Activated naive CD8-positive, alpha-beta T cell treated with anti-CD3 and anti-CD28 coated beads, Interleukin-2, amount 50 U/mL, for 24 hours (primary cell): ENCODE data around the gene AGPAT4.

Experiments used
- ATAC-seq: fragments of 150-1000 bp; cut with Tn5 transposase; one replicate; pipeline ENCODE4 v1.10.0; 2021
- DNase-seq: peaks from one replicate; pipeline ENCODE4 v3.0.0; 2021
- H3K27ac Mint-ChIP-seq: one replicate; pipeline ENCODE4 v1.8.0; 2021; ENCODE audit warnings: mild to moderate bottlenecking, mixed read lengths
- H3K27me3 Mint-ChIP-seq: one replicate; pipeline ENCODE4 v1.8.0; 2021; ENCODE audit warnings: mixed read lengths
- H3K36me3 Mint-ChIP-seq: one replicate; pipeline ENCODE4 v1.8.0; 2021; ENCODE audit warnings: low read depth, mixed read lengths
- H3K4me1 Mint-ChIP-seq: one replicate; pipeline ENCODE4 v1.8.0; 2021; ENCODE audit warnings: mixed read lengths
- H3K4me3 Mint-ChIP-seq: one replicate; pipeline ENCODE4 v1.8.0; 2021; ENCODE audit warnings: mild to moderate bottlenecking, moderate library complexity, mixed read lengths
- H3K9me3 Mint-ChIP-seq: one replicate; pipeline ENCODE4 v1.8.0; 2021; ENCODE audit warnings: mixed read lengths

The AGPAT4 gene

GRCh38 chr6:161219680-161220079, 54.2 kb downstream of the AGPAT4 start:
- DNase-seq (no peak), ATAC-seq (no peak)
- Mint-ChIP-seq H3K36me3 (peaks cover 14% of the 10 kb centered on the region), H3K9me3 (peaks cover 15% of the 10 kb centered on the region), H3K27ac (no peak overlapping the region), H3K4me1 (peaks cover 2% of the 10 kb centered on the region), H3K4me3 (no peak overlapping the region), H3K27me3 (no peaks in the 10 kb centered on the region)

- H3K27ac Mint-ChIP-seq: no peak overlapping the region
- H3K27me3 Mint-ChIP-seq: no peaks in the 10 kb centered on the region
- H3K4me1 Mint-ChIP-seq: no peaks in the 10 kb centered on the region
- H3K36me3 Mint-ChIP-seq: peaks cover 19% of the 10 kb centered on the region
- no peak overlapping the region for H3K4me3 Mint-ChIP-seq
- no peak for DNase-seq
- no peak for ATAC-seq
- peaks cover 18% of the 10 kb centered on the region for H3K9me3 Mint-ChIP-seq
Observed at GRCh38 chr6:161218222-161218621, 55.6 kb downstream of the AGPAT4 start.

DNA sequence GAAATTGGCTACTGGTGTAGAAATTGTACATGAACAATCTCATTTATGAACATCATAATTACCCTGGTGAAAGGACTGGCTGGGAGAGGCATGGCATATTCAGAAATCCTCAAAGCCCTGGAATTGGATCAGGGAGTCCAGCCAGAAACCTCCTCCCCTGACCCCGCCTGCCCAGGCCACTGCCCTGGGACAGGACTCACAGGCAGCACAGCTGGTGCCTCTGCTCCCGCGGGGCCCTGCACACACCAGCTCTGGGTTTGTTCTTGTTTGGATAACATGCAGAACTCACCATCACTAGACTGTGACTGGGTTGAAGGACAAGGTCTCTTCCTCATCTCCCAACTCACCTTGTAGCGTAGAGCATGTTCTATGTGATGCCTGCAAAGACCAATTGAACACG, 56.2 kb downstream of the AGPAT4 start:
- peaks cover 19% of the 10 kb centered on the region for H3K9me3 Mint-ChIP-seq
- H3K36me3 Mint-ChIP-seq: peaks cover 19% of the 10 kb centered on the region
- ATAC-seq (no peak), DNase-seq (no peak)
- H3K27me3 Mint-ChIP-seq: no peaks in the 10 kb centered on the region
- no peak overlapping the region for H3K4me3 Mint-ChIP-seq
- H3K27ac Mint-ChIP-seq: no peak overlapping the region
- no peaks in the 10 kb centered on the region for H3K4me1 Mint-ChIP-seq

DNA sequence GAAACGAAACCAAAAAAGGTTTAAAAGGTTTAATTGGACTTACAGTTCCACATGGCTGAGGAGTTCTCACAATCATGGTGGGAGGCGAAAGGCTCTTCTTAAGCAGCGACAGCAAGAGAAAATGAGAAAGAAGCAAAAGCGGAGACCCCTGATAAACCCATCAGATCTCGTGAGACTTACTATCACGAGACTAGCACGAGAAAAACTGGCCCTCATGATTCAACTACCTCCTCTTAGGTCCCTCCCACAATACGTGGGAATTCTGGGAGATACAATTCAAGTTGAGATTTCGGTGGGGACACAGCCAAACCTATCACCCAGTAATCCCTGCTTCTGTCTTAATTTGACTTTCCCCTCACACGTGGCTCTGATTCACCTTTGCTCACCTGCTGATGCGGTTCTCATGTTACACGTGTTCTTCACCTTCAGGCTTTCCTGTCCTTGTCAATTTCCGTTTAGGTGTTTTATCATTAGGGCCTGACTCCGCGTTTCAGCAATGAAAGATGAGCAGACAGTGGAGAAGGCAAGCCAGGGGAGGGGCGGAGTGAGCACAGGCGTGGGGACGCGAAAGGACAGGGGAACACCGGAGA, 57.1 kb downstream of the AGPAT4 start:
- no peak for ATAC-seq
- no peak for DNase-seq
- Mint-ChIP-seq H3K9me3 (peaks cover 20% of the 10 kb centered on the region), H3K27me3 (no peaks in the 10 kb centered on the region), H3K36me3 (peaks cover 19% of the 10 kb centered on the region), H3K4me1 (no peaks in the 10 kb centered on the region), H3K27ac (no peak overlapping the region), H3K4me3 (no peak overlapping the region)

DNA sequence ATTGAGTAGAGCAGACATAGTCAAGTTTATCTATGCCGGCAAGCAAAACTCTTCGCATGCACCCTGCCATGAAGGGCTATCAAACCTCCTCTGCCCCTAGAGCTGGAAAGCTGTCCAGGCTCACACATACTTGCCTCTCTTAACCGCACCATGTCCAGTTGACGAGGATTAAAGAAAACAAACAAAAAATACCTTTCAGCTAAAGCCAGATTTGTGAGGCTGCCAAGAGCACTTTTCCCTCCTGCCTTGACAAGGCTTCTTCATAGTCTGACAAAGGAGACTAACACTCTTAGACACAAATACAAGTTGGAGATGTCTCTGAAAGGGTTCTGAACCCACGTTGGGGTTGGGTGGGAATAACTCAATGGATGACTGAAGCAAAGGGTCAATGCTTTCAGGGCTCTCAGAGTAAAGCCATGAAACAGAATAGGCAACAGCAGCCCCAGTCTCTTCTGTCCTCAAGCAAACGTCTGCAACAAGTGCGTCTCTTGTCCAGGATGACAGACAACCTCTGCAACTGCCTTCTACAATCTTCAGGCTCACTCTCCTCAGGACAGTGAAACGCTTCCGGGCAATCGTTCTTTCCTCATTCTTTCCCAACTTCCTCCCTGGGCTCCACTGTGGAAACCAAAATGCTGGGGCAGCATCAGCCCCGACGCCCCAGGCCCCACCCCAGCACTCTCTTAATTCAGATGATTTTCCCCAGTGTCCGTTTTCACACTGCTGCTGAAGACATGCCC, 57.8 kb downstream of the AGPAT4 start:
- no peaks in the 10 kb centered on the region for H3K27me3 Mint-ChIP-seq
- no peak overlapping the region for H3K4me3 Mint-ChIP-seq
- H3K27ac Mint-ChIP-seq: no peak overlapping the region
- no peak for ATAC-seq
- DNase-seq: no peak
- H3K4me1 Mint-ChIP-seq: no peaks in the 10 kb centered on the region
- H3K9me3 Mint-ChIP-seq: peaks cover 26% of the 10 kb centered on the region
- peaks cover 22% of the 10 kb centered on the region for H3K36me3 Mint-ChIP-seq

- peaks cover 22% of the 10 kb centered on the region for H3K36me3 Mint-ChIP-seq
- H3K27me3 Mint-ChIP-seq: no peaks in the 10 kb centered on the region
- no peaks in the 10 kb centered on the region for H3K4me1 Mint-ChIP-seq
- no peak overlapping the region for H3K27ac Mint-ChIP-seq
- peaks cover 26% of the 10 kb centered on the region for H3K9me3 Mint-ChIP-seq
- ATAC-seq (no peak), DNase-seq (no peak)
- H3K4me3 Mint-ChIP-seq: no peak overlapping the region
Observed at GRCh38 chr6:161215193-161215592, 58.7 kb downstream of the AGPAT4 start.

DNA sequence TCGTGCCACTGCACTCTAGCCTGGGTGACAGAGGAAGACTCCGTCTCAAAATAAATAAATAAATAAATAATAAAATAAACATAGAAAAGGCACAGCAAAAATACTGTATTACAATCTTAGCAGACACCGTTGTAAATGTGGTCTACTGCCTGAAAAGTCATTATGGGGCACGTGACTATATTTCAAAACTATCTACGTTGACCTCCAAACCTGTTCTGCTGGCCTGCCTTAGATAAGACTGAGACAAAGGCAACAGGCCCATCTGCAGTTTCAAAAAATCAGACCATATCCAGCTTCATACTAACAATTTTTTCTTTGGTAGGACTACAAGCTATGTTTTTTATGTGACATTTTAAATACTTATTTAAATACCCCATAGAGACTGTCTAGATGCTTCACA, 59.1 kb downstream of the AGPAT4 start:
- no peak for DNase-seq
- no peak for ATAC-seq
- H3K27me3 Mint-ChIP-seq: no peaks in the 10 kb centered on the region
- no peaks in the 10 kb centered on the region for H3K4me1 Mint-ChIP-seq
- peaks cover 22% of the 10 kb centered on the region for H3K36me3 Mint-ChIP-seq
- H3K9me3 Mint-ChIP-seq: peaks cover 26% of the 10 kb centered on the region
- H3K4me3 Mint-ChIP-seq: no peak overlapping the region
- H3K27ac Mint-ChIP-seq: no peak overlapping the region

DNA sequence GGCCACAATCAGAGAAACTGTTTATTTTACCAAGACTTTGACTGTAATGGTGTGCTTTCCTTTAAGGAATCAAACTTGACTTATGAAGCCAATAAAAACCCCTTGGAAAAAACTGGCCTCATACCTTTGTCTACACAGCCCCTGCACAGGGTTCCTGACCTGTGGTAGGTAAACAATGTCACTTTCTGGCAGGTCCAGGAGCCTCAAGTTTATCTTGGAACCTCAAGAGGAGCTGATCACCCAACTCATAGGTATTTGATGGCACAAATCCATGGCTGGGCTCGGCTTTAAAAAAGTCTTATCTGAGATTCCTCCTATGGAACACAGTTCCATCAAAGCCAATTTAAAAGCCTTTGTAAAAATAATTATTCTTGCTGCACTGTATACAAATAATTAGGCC, 61.0 kb downstream of the AGPAT4 start:
- H3K4me3 Mint-ChIP-seq: no peak overlapping the region
- ATAC-seq (no peak), DNase-seq (no peak)
- H3K9me3 Mint-ChIP-seq: peaks cover 35% of the 10 kb centered on the region
- no peaks in the 10 kb centered on the region for H3K4me1 Mint-ChIP-seq
- H3K36me3 Mint-ChIP-seq: peaks cover 27% of the 10 kb centered on the region
- H3K27ac Mint-ChIP-seq: no peak overlapping the region
- H3K27me3 Mint-ChIP-seq: no peaks in the 10 kb centered on the region

GRCh38 chr6:161211380-161212035, 62.4 kb downstream of the AGPAT4 start:
- Mint-ChIP-seq H3K4me1 (no peaks in the 10 kb centered on the region), H3K9me3 (peaks cover 31% of the 10 kb centered on the region), H3K27me3 (no peaks in the 10 kb centered on the region), H3K36me3 (peaks cover 23% of the 10 kb centered on the region), H3K27ac (no peak overlapping the region), H3K4me3 (no peak overlapping the region)
- no peak for ATAC-seq
- no peak for DNase-seq

DNA sequence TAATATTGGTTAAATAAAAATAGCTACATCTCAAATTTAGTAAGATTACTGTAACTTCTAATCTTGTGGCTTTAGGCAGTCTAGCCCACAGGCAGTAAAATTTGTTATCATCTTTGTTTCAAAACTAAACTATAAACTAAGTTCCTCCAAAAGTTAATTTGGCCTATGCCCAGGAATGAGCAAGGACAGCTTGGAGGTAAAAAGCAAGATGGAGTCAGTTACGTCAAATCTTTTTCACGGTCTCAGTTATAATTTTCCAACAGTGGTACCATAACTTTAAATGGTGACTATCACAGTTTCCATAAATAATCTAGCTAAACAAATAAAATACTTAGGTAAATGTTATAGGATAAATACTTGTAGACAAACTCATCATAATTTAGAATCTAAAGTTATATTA, 63.0 kb downstream of the AGPAT4 start:
- no peak overlapping the region for H3K27ac Mint-ChIP-seq
- DNase-seq (no peak), ATAC-seq (no peak)
- peaks cover 22% of the 10 kb centered on the region for H3K36me3 Mint-ChIP-seq
- H3K9me3 Mint-ChIP-seq: peaks cover 27% of the 10 kb centered on the region
- no peak overlapping the region for H3K4me3 Mint-ChIP-seq
- no peaks in the 10 kb centered on the region for H3K4me1 Mint-ChIP-seq
- H3K27me3 Mint-ChIP-seq: no peaks in the 10 kb centered on the region

DNA sequence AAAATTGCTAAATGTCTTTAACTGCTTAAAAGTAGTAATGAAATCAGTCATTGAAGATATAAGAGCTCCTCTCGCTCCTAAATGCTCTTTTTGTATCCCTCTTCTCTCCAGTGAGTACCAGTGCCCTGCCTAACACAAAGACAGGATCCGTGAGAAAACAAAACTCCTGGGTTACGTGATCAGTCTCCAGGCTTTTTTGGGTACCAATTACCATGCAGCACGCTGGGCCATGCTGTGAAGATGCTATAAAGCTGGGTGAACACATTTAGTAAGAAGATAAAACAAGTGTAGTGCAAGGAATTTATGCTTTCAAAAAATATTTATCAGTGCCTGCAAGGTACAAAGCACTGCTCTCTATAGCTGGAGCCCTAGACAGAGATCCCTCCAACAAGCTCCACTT, 66.7 kb downstream of the AGPAT4 start:
- peaks cover 8% of the 10 kb centered on the region for H3K36me3 Mint-ChIP-seq
- ATAC-seq: no peak
- no peak overlapping the region for H3K4me3 Mint-ChIP-seq

DNA sequence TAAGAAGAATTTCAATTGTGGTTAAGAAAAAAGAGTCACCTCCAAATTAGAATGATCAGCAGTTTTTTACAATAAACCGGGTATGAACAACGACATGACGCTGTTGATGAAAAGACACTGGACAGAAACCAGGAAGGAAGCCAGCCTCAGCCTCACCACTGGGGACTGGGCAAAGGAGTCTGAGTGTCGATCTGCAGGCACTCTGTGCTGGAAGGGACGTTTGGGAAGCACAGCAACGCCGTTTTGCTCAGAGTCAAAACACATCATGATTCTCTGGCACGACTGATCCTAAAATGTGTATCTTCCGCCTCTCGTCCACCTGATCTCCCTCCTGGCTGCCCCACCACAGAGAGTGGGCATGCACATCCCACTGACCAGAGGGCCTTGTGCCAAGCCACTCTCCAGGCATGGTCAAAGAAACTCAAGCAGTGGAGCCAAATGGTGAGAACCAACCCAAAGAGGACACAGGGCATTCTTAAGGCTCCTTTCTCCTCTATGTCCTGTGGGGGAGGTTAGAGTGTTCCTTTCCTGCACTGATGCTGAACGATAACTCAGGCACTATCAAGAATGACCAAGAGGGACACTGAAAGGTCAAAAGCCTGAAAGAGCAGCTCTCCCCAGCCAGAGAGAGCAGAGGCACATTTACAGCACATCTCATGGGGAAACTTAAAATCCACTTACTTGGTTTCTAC, 68.8 kb downstream of the AGPAT4 start:
- ATAC-seq: no peak
- H3K27ac Mint-ChIP-seq: no peak overlapping the region
- H3K27me3 Mint-ChIP-seq: no peaks in the 10 kb centered on the region
- H3K36me3 Mint-ChIP-seq: peaks cover 5% of the 10 kb centered on the region
- H3K4me3 Mint-ChIP-seq: no peak overlapping the region
- H3K9me3 Mint-ChIP-seq: peaks cover 9% of the 10 kb centered on the region
- H3K4me1 Mint-ChIP-seq: peaks cover 3% of the 10 kb centered on the region
- no peak for DNase-seq

More for the DNA sequence above, 66.7 kb downstream of the AGPAT4 start:
- Mint-ChIP-seq H3K27ac (no peak overlapping the region), H3K27me3 (no peaks in the 10 kb centered on the region), H3K9me3 (peaks cover 16% of the 10 kb centered on the region), H3K4me1 (no peaks in the 10 kb centered on the region)
- DNase-seq: no peak

DNA sequence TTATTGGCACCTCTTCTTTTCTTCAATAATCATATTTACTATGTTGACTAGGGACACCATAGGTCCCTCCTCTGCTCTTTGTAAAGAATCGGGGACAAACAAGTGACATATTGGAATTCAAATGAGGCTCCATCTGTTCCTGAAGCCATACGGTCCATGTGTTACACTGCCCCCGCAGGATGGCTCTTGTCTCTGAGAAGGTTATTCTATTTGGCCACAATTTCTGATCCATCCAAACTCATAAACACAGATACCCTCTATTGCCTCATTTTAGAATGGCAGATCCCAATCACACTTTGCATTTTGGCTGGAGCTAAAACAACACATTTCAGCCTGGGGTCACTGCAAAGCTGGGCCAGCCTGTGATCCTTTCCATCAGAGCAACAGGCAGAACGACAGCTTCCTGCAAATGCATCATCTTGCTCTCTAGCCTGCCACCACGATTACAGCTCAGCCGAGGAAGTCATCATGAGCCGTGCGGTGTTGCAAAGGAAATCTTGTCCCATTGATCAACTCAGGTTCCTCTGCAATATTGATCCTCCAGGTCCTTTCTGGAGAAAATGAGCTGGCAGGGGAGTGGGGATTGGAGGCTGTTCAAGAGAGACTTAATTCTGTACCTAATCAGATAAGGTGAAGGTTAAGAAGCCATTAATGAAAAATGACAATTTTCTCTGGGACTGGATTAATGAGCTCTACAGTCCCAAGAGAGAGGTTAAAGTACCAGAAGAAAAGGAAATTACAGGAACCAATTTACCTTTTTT, 73.1 kb downstream of the AGPAT4 start:
- ATAC-seq (no peak), DNase-seq (no peak)
- Mint-ChIP-seq H3K4me3 (no peak overlapping the region), H3K9me3 (no peaks in the 10 kb centered on the region), H3K4me1 (peaks cover 3% of the 10 kb centered on the region), H3K36me3 (peaks cover 2% of the 10 kb centered on the region), H3K27ac (no peak overlapping the region), H3K27me3 (no peaks in the 10 kb centered on the region)

DNA sequence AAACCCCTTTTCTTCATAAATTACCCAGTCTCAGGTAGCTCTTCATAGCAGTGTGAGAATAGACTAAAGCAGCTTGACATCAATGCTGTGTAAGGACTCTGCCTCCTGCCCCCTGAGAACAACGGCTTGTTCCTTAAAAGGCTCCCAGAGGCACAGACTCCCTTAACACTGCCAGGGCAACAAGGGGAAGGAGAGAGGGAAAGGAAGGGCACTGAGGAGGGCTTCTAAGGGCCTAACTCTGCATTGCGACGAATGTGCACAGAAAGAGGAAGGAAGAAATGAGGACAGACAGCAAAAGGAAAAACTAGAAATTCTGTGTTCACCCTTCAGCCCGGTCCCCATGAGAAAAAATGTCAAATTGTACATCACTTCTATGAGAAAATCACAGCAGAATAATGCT, 74.0 kb downstream of the AGPAT4 start:
- no peak overlapping the region for H3K27ac Mint-ChIP-seq
- DNase-seq (no peak), ATAC-seq (no peak)
- no peaks in the 10 kb centered on the region for H3K9me3 Mint-ChIP-seq
- H3K4me3 Mint-ChIP-seq: no peak overlapping the region
- peaks cover 3% of the 10 kb centered on the region for H3K4me1 Mint-ChIP-seq
- H3K36me3 Mint-ChIP-seq: peaks cover 2% of the 10 kb centered on the region
- H3K27me3 Mint-ChIP-seq: no peaks in the 10 kb centered on the region
